HG03097 (cell line): ENCODE data around the gene PKN2.
"Not testable (repeated sequence)": the region's sequence is repeated elsewhere in the genome, so short reads cannot be mapped to it uniquely, and the experiment has no call there.

Experiments used
- ATAC-seq: cut with Tn5 transposase; IDR thresholded peaks from one replicate; pipeline ENCODE4 v1.9.1; 2021; ENCODE audit not compliant: unreplicated experiment, low FRiP score

The PKN2 gene

DNA sequence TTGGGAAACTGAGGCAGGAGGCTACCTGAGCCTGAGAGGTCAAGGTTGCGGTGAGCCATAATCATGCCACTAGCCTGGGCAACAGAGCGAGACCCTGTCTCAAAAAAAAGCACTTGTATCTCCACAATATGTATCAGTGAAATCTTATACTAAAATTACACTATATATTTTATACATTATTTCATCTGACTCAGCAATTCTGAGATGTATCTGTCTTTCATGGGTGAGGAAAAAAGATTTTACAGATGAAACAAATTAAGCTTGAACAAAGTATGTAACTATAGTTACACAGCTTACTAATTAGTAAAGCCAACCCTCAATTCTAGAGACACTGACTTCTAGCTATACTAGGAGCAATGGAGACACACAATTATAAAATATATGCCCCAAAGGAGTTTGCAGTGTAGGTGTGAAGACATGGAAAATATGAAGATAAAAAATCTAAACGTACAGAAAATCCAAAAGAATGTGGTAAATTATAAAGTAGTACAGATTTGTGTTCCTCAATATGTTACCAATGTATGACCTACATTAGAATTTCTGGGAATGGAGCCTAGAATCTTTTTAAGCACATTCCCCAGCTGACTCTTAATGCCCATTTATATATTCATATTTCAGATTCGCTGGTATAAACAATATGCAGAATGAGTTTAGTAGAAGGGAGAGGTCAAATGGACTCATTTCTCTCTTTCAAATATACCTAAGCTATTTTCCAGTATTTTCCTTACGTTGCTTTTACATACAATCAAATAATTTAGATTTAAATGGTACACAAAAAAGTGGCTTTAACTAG is 192.7 kb downstream of the PKN2 start:
- no peak for ATAC-seq

- ATAC-seq, result no peak
Observed at GRCh38 chr1:88877382-88877825, 193.3 kb downstream of the PKN2 start.

DNA sequence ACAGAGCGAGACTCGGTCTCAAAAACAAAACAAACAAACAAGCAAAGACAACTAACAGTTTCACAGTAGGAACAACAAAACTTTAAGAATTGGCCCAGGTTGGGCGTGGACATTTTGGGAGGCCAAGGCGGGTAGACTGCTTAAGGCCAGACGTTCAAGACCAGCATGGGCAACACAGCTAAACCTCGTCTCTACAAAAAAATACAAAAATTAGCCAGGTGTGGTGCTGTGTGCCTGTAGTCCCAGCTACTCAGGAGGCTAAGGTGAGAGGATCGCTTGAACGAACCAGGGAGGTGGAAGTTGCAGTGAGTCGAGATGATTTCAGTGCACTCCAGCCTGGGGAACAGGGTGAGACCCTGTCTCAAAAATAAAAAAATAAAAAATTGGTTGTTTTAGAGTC is 193.8 kb downstream of the PKN2 start:
- no peak for ATAC-seq

DNA sequence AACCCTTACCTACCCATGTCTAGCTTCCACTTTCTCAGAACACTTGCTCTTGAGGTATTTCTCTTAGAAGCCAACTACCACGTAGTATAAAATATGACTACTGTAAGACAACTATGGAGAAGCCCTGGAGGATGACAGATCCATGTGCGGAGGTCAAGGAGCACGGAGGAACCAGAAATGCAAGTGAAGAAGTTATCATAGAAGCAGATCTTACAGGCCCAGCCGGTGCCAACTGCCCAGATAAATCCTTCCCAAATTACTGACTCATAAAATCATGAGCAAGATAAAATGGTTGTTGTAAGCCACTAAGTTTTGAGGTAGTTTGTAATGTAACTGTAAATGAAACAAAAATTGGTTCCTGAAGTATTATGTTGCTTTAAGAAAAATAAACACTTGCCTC is 194.7 kb downstream of the PKN2 start:
- ATAC-seq, result no peak

GRCh38 chr1:88880717-88881116 is 196.6 kb downstream of the PKN2 start:
- ATAC-seq, result not testable (repeated sequence)

GRCh38 chr1:88883156-88883555 is 199.1 kb downstream of the PKN2 start:
- ATAC-seq, result no peak
